CD4-positive, alpha-beta T cell (primary cell): Measurements from ENCODE around the gene CWC27. TPM values are rescaled to one million over a fixed set of nuclear protein-coding genes. Genes with fewer than 3 reads are reported as not detected.
"Not testable (repeated sequence)": the region's sequence is repeated elsewhere in the genome, so short reads cannot be mapped to it uniquely, and the experiment has no call there.

Source experiments
- ATAC-seq: fragments of 200-7000 bp; cut with Tn5 transposase; one replicate; pipeline ENCODE4 v1.10.0; 2022; ENCODE audit warnings: mild to moderate bottlenecking; ENCODE audit not compliant: poor library complexity
- CTCF ChIA-PET: fragments of 350-600 bp; sonication (Branson Sonifier 250); formaldehyde crosslinking; loops from one replicate; lab custom pipeline; 2021; ENCODE audit warnings: antibody characterized with exemption, inconsistent platforms; lab: Charles Lee
- POLR2A ChIA-PET: fragments of 350-600 bp; sonication (Branson Sonifier 250); formaldehyde crosslinking; loops from one replicate; lab custom pipeline; 2021; ENCODE audit warnings: antibody characterized with exemption, inconsistent platforms; lab: Charles Lee
- DNase-seq, 14 experiments: peaks; one replicate each; pipeline ENCODE4 v3.0.0-alpha.2; 2013 to 2020; ENCODE audit warnings: mixed read lengths in 2 of 14
- H3K27ac ChIP-seq, 2 donors: one replicate each; pipeline versions ENCODE4 v1.5.1 to v1.7.0; 2013; ENCODE audit warnings: low read length in 2 of 2, low read depth in 1 of 2, mild to moderate bottlenecking in 1 of 2
- H3K27me3 ChIP-seq, 2 experiments: 1 replicate in 1 of 2; 2 replicates in 1 of 2; pipeline versions ENCODE4 v1.6.1 to v1.7.0; 2013; ENCODE audit warnings: low read length in 2 of 2, control low read depth in 1 of 2, mild to moderate bottlenecking in 1 of 2, moderate library complexity in 1 of 2; ENCODE audit not compliant: insufficient read depth in 2 of 2, control insufficient read depth in 1 of 2
- H3K36me3 ChIP-seq: one replicate; pipeline ENCODE4 v1.6.1; 2013; ENCODE audit warnings: low read length, control low read depth; ENCODE audit not compliant: insufficient read depth
- H3K4me1 ChIP-seq: one replicate; pipeline ENCODE4 v1.6.1; 2013; ENCODE audit warnings: low read length, control low read depth; ENCODE audit not compliant: insufficient read depth
- H3K4me3 ChIP-seq: one replicate; pipeline ENCODE4 v1.5.1; 2013; ENCODE audit warnings: mild to moderate bottlenecking, low read length, moderate library complexity
- H3K9me3 ChIP-seq, 2 experiments: 1 replicate in 1 of 2; 2 replicates in 1 of 2; pipeline versions ENCODE4 v1.6.1 to v1.7.0; 2013; ENCODE audit warnings: low read length in 2 of 2, mild to moderate bottlenecking in 2 of 2, control low read depth in 1 of 2, moderate library complexity in 1 of 2; ENCODE audit not compliant: control insufficient read depth in 1 of 2, insufficient read depth in 1 of 2
- H3K27ac Mint-ChIP-seq: one replicate; pipeline ENCODE4 v1.8.0; 2020; ENCODE audit warnings: mixed read lengths
- H3K27me3 Mint-ChIP-seq: one replicate; pipeline ENCODE4 v1.8.0; 2021; ENCODE audit warnings: mixed read lengths
- H3K36me3 Mint-ChIP-seq: one replicate; pipeline ENCODE4 v1.8.0; 2021; ENCODE audit warnings: low read depth, mixed read lengths
- H3K4me1 Mint-ChIP-seq: one replicate; pipeline ENCODE4 v1.8.0; 2021; ENCODE audit warnings: low read depth, mixed read lengths
- H3K4me3 Mint-ChIP-seq: one replicate; pipeline ENCODE4 v1.8.0; 2020; ENCODE audit warnings: mild to moderate bottlenecking, mixed read lengths
- H3K9me3 Mint-ChIP-seq: one replicate; pipeline ENCODE4 v1.8.0; 2020; ENCODE audit warnings: mixed read lengths
- CTCF ChIP-seq: fragments of 200-600 bp; IDR thresholded peaks from one replicate; pipeline ENCODE4 v1.8.0; 2022; ENCODE audit warnings: antibody characterized with exemption, mild to moderate bottlenecking
- intact Hi-C, 2 experiments: fragments of 100-400 bp; cut with DNase I in 1 of 2; cut with micrococcal nuclease in 1 of 2; formaldehyde crosslinking; loops; one replicate each; pipeline versions ENCODE4 v1.15.1 to v1.9.0; 2023 to 2025; cut with DNase I, micrococcal nuclease
- total RNA-seq, 174 experiments: library from RNA in 2 of 174; stranded (reverse) in 2 of 174; gene quantifications; one replicate each; pipeline ENCODE4 v1.2.3 and lab custom pipeline; 2021 to 2026

Gene CWC27
- total RNA-seq, 2 experiments from 2014 or later = 14.2 to 14.5 TPM

- Mint-ChIP-seq H3K9me3 (peaks cover 16% of the 10 kb centered on the region), H3K4me1 (no peaks in the 10 kb centered on the region), H3K27me3 (no peaks in the 10 kb centered on the region), H3K4me3 (no peak overlapping the region), H3K36me3 (peaks cover 81% of the 10 kb centered on the region), H3K27ac (no peak overlapping the region)
- Histone ChIP-seq H3K27ac (no peak overlapping the region), H3K4me1 (no peaks in the 10 kb centered on the region), H3K9me3 (no peaks in the 10 kb centered on the region), H3K27me3 (no peaks in the 10 kb centered on the region), H3K4me3 (no peak overlapping the region), H3K36me3 (peaks cover 3% of the 10 kb centered on the region)
- intact Hi-C loops = no loop called here
- CTCF ChIA-PET = interaction anchor here (1.2 kb wide), 1 partner anchor 9 kb away, joined by 3 read pairs; no protein-coding TSS in a partner anchor
- no peak for ATAC-seq
- DNase-seq = no peak
- POLR2A ChIA-PET = no interaction called here
- no peak for TF ChIP-seq CTCF
Observed at GRCh38 chr5:64900618-64901017, 131.9 kb downstream of the CWC27 start.

- POLR2A ChIA-PET, CTCF ChIA-PET, intact Hi-C loops, H3K36me3 ChIP-seq, H3K27me3 ChIP-seq, H3K9me3 ChIP-seq, DNase-seq, H3K27me3 Mint-ChIP-seq, H3K4me1 ChIP-seq, ATAC-seq, H3K4me1 Mint-ChIP-seq, H3K4me3 ChIP-seq, H3K27ac ChIP-seq, H3K27ac Mint-ChIP-seq, H3K4me3 Mint-ChIP-seq: not testable (repeated sequence)
- Mint-ChIP-seq H3K9me3 (peaks cover 11% of the 10 kb centered on the region), H3K36me3 (peaks cover 91% of the 10 kb centered on the region)
Observed at GRCh38 chr5:64907399-64907798, 138.7 kb downstream of the CWC27 start.

- Mint-ChIP-seq H3K36me3 (peaks cover 90% of the 10 kb centered on the region), H3K4me1 (no peaks in the 10 kb centered on the region), H3K27me3 (no peaks in the 10 kb centered on the region), H3K27ac (no peak overlapping the region), H3K9me3 (peaks cover 4% of the 10 kb centered on the region), H3K4me3 (no peak overlapping the region)
- DNase-seq = no peak
- no peak for TF ChIP-seq CTCF
- Histone ChIP-seq H3K27ac (no peak overlapping the region), H3K9me3 (peaks cover 0 to 9% of the 10 kb centered on the region in 2 experiments), H3K4me3 (no peak overlapping the region), H3K36me3 (peaks cover 2% of the 10 kb centered on the region), H3K4me1 (no peaks in the 10 kb centered on the region), H3K27me3 (no peaks in the 10 kb centered on the region)
- CTCF ChIA-PET = no interaction called here
- intact Hi-C loops = no loop called here
- POLR2A ChIA-PET = no interaction called here
- no peak for ATAC-seq
Observed at GRCh38 chr5:64914396-64914795, 145.7 kb downstream of the CWC27 start.

- DNase-seq (no peak), ATAC-seq (no peak)
- Mint-ChIP-seq H3K4me1 (no peaks in the 10 kb centered on the region), H3K36me3 (peaks cover 96% of the 10 kb centered on the region), H3K9me3 (peaks cover 16% of the 10 kb centered on the region), H3K27me3 (no peaks in the 10 kb centered on the region), H3K27ac (no peak overlapping the region), H3K4me3 (no peak overlapping the region)
- Histone ChIP-seq H3K4me1 (no peaks in the 10 kb centered on the region), H3K9me3 (peaks cover 0 to 20% of the 10 kb centered on the region in 2 experiments), H3K4me3 (no peak overlapping the region), H3K36me3 (peaks cover 2% of the 10 kb centered on the region), H3K27ac (no peak overlapping the region), H3K27me3 (no peaks in the 10 kb centered on the region)
- intact Hi-C loops = no loop called here
- CTCF ChIA-PET = no interaction called here
- TF ChIP-seq CTCF = no peak
- POLR2A ChIA-PET = no interaction called here
Observed at GRCh38 chr5:64918083-64918482, 149.4 kb downstream of the CWC27 start.
